Esophagus muscularis mucosa (tissue), 4 donors: ENCODE data around the gene MKI67. TPM values are rescaled to one million over a fixed set of nuclear protein-coding genes. Genes with fewer than 3 reads are reported as not detected.

Experiments
- DNase-seq: peaks from one replicate; pipeline ENCODE4 v3.0.0-alpha.2; 2017; ENCODE audit errors: extremely low spot score
- H3K27ac ChIP-seq, 4 donors: fragments of 200-600 bp; sonication (generic); replicated peaks in 1 of 4; 1 replicate in 3 of 4; 2 replicates in 1 of 4; pipeline ENCODE4 v1.5.1; 2016 to 2019; ENCODE audit warnings: mild to moderate bottlenecking in 1 of 4
- H3K27me3 ChIP-seq, 4 donors: fragments of 200-600 bp; sonication (generic); one replicate each; pipeline versions ENCODE4 v1.5.1 to v1.6.0; 2016 to 2019
- H3K36me3 ChIP-seq, 4 donors: fragments of 200-600 bp; sonication (generic); one replicate each; pipeline ENCODE4 v1.5.1; 2016 to 2019
- H3K4me1 ChIP-seq, 4 donors: fragments of 200-600 bp; sonication (generic); one replicate each; pipeline ENCODE4 v1.5.1; 2016 to 2019
- H3K4me3 ChIP-seq, 4 donors: fragments of 200-600 bp; sonication (generic); 1 replicate in 2 of 4; 2 replicates in 2 of 4; pipeline ENCODE4 v1.5.1; 2016 to 2019; ENCODE audit warnings: mild to moderate bottlenecking in 4 of 4, moderate library complexity in 1 of 4
- H3K9me3 ChIP-seq, 4 donors: fragments of 200-600 bp; sonication (generic); 1 replicate in 3 of 4; 2 replicates in 1 of 4; pipeline ENCODE4 v1.5.1; 2016 to 2019
- CTCF ChIP-seq, 3 experiments: fragments of 200-600 bp in 2 of 3; fragments of 450-650 bp in 1 of 3; sonication (generic) in 2 of 3; IDR thresholded peaks; one replicate each; pipeline ENCODE4 v1.5.1; 2017 to 2019; ENCODE audit warnings: antibody characterized with exemption in 3 of 3, mild to moderate bottlenecking in 2 of 3, moderate library complexity in 1 of 3
- EP300 ChIP-seq: sonication (generic); formaldehyde crosslinking; IDR thresholded peaks from one replicate; pipeline ENCODE4 v1.6.1; 2017; ENCODE audit warnings: antibody characterized with exemption
- POLR2A ChIP-seq: fragments of 450-650 bp; IDR thresholded peaks from one replicate; pipeline ENCODE4 v1.6.1; 2017; ENCODE audit warnings: antibody characterized with exemption, moderate library complexity, mild to moderate bottlenecking, low read depth
- POLR2AphosphoS5 ChIP-seq, 2 donors: sonication (generic); formaldehyde crosslinking; IDR thresholded peaks; one replicate each; pipeline ENCODE4 v1.6.1; 2017; ENCODE audit warnings: antibody characterized with exemption in 2 of 2
- WGBS: methylation state at CpG from one replicate; pipeline ENCODE4 v1.1.5; 2018; 5-methylcytosine and 5-hydroxymethylcytosine counted together
- intact Hi-C: fragments of 100-400 bp; cut with DNase I; formaldehyde crosslinking; loops from one replicate; pipeline ENCODE4 v1.15.1; 2023
- total RNA-seq, 4 donors: library from RNA; depleted of rRNA; stranded (reverse); fragments of >200 nt; gene quantifications; one replicate each; pipeline versions ENCODE4 v1.1.0 to v1.2.1, GENCODE V29; 2016

The MKI67 gene
- total RNA-seq, 4 donors from 2014 or later, result 0.17 to 1.2 (median 0.87) TPM

GRCh38 chr10:128099901-128100300, 26.3 kb downstream of the MKI67 start:
- intact Hi-C loops, result no loop called here

GRCh38 chr10:128098631-128099030, 27.6 kb downstream of the MKI67 start:
- no peak overlapping the region for H3K27ac ChIP-seq
- no peak overlapping the region for H3K4me3 ChIP-seq
- DNase-seq, result peak; percentile 74
- TF ChIP-seq EP300 (no peak), CTCF (IDR thresholded peaks at IDR 0.05) (no peak), POLR2AphosphoS5 (IDR thresholded peaks at IDR 0.05) (no peak), POLR2A (no peak)
- H3K4me1 ChIP-seq, result no peaks in the 10 kb centered on the region
- no peaks in the 10 kb centered on the region for H3K36me3 ChIP-seq
- intact Hi-C loops, result no loop called here
- no peaks in the 10 kb centered on the region for H3K9me3 ChIP-seq
- over 99% methylated on average over 10 of the region's 10 CpGs for WGBS
- H3K27me3 ChIP-seq, result no peaks in the 10 kb centered on the region

More at GRCh38 chr10:128099901-128100300, 26.3 kb downstream of the MKI67 start:
- TF ChIP-seq CTCF (IDR thresholded peaks at IDR 0.05) (no peak), EP300 (no peak), POLR2AphosphoS5 (IDR thresholded peaks at IDR 0.05) (no peak), POLR2A (no peak)
- WGBS, result 97% methylated on average over 10 of the region's 10 CpGs
- no peaks in the 10 kb centered on the region for H3K4me1 ChIP-seq
- H3K9me3 ChIP-seq, result no peaks in the 10 kb centered on the region
- H3K4me3 ChIP-seq, result no peak overlapping the region
- peak; percentile 78 for DNase-seq
- H3K36me3 ChIP-seq, result no peaks in the 10 kb centered on the region
- H3K27ac ChIP-seq, result no peak overlapping the region
- no peaks in the 10 kb centered on the region for H3K27me3 ChIP-seq

GRCh38 chr10:128097783-128098182, 28.4 kb downstream of the MKI67 start:
- no peaks in the 10 kb centered on the region for H3K27me3 ChIP-seq
- no peak for TF ChIP-seq POLR2A
- no peak for TF ChIP-seq EP300
- no peak for TF ChIP-seq POLR2AphosphoS5 (IDR thresholded peaks at IDR 0.05)
- no peak for TF ChIP-seq CTCF (IDR thresholded peaks at IDR 0.05)
- 93% methylated on average over 8 of the region's 8 CpGs for WGBS
- no peaks in the 10 kb centered on the region for H3K36me3 ChIP-seq
- no peak overlapping the region for H3K27ac ChIP-seq
- intact Hi-C loops, result no loop called here
- H3K4me3 ChIP-seq, result no peak overlapping the region
- no peak for DNase-seq
- no peaks in the 10 kb centered on the region for H3K4me1 ChIP-seq
- no peaks in the 10 kb centered on the region for H3K9me3 ChIP-seq

GRCh38 chr10:128096486-128097199, 29.6 kb downstream of the MKI67 start:
- Histone ChIP-seq H3K4me3 (no peak overlapping the region), H3K27ac (no peak overlapping the region), H3K4me1 (no peaks in the 10 kb centered on the region), H3K36me3 (no peaks in the 10 kb centered on the region), H3K27me3 (no peaks in the 10 kb centered on the region), H3K9me3 (no peaks in the 10 kb centered on the region)
- TF ChIP-seq POLR2A, result no peak
- no peak for TF ChIP-seq EP300
- intact Hi-C loops, result no loop called here
- WGBS, result 83% methylated on average over 5 of the region's 5 CpGs
- DNase-seq, result no peak

GRCh38 chr10:128095753-128096469, 30.3 kb downstream of the MKI67 start:
- H3K27me3 ChIP-seq, result no peaks in the 10 kb centered on the region
- H3K4me3 ChIP-seq, result no peak overlapping the region
- H3K9me3 ChIP-seq, result no peaks in the 10 kb centered on the region
- no peaks in the 10 kb centered on the region for H3K36me3 ChIP-seq
- intact Hi-C loops, result no loop called here
- H3K4me1 ChIP-seq, result no peaks in the 10 kb centered on the region
- no peak for DNase-seq
- H3K27ac ChIP-seq, result no peak overlapping the region
- 83% methylated on average over 11 of the region's 11 CpGs for WGBS
- TF ChIP-seq EP300 (no peak), CTCF (IDR thresholded peaks at IDR 0.05) (no peak), POLR2AphosphoS5 (IDR thresholded peaks at IDR 0.05) (no peak), POLR2A (no peak)
